ENCODE data around the gene EPHX1.

DNA sequence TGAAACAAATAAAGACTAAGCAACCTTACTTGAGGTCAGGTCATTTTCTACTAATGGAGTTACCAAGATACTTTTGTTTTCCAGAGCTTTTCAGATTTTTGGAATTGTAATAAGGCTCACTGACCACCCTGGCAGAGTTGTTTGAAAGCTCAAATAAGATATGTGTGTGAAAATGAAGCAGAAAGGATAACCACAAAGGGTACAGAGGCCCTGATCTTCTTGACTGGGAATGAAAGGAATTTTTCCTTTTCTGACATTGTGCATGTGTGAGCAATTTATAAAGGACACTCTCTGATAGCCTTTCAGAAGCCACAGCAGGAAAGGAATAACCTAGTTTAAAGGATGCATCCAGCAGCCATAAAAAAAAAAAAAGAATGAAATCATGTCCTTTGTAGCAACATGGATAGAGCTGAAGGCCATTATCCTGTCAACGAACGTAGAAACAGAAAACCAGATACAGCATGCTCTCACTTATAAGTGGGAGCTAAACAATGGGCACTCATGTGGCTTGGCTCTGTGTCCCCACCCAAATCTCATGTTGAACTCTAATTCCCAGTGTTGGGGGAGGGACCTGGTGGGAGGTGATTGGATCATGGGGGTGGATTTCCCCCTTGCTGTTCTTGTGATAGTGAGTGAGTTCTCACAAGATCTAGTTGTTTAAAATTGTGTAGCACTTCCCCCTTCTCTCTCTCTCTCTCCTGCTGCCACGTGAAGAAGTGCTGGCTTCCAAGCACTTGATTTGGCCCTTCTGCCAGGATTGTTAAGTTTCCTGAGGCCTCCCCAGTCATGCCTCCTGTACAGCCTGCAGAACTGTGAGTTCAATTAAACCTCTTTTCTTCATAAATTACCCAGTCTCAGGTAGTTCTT lies 35.4 kb upstream of the EPHX1 start:
- TF ChIP-seq, protein P1, sequence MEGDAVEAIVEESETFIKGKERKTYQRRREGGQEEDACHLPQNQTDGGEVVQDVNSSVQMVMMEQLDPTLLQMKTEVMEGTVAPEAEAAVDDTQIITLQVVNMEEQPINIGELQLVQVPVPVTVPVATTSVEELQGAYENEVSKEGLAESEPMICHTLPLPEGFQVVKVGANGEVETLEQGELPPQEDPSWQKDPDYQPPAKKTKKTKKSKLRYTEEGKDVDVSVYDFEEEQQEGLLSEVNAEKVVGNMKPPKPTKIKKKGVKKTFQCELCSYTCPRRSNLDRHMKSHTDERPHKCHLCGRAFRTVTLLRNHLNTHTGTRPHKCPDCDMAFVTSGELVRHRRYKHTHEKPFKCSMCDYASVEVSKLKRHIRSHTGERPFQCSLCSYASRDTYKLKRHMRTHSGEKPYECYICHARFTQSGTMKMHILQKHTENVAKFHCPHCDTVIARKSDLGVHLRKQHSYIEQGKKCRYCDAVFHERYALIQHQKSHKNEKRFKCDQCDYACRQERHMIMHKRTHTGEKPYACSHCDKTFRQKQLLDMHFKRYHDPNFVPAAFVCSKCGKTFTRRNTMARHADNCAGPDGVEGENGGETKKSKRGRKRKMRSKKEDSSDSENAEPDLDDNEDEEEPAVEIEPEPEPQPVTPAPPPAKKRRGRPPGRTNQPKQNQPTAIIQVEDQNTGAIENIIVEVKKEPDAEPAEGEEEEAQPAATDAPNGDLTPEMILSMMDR (conservative IDR thresholded peaks at IDR 0.05 in 1 of 2, IDR thresholded peaks at IDR 0.05 in 1 of 2; ENCODE audit: low read depth in 1 of 2, low read length in 2 of 2) = no peak
- no peak for TF ChIP-seq EZH2 (IDR thresholded peaks at IDR 0.05; ENCODE audit: low read length, missing control alignments)

Data from fibroblast of lung (primary cell).